Measurements from ENCODE around the gene TTC34.

Gene TTC34

DNA sequence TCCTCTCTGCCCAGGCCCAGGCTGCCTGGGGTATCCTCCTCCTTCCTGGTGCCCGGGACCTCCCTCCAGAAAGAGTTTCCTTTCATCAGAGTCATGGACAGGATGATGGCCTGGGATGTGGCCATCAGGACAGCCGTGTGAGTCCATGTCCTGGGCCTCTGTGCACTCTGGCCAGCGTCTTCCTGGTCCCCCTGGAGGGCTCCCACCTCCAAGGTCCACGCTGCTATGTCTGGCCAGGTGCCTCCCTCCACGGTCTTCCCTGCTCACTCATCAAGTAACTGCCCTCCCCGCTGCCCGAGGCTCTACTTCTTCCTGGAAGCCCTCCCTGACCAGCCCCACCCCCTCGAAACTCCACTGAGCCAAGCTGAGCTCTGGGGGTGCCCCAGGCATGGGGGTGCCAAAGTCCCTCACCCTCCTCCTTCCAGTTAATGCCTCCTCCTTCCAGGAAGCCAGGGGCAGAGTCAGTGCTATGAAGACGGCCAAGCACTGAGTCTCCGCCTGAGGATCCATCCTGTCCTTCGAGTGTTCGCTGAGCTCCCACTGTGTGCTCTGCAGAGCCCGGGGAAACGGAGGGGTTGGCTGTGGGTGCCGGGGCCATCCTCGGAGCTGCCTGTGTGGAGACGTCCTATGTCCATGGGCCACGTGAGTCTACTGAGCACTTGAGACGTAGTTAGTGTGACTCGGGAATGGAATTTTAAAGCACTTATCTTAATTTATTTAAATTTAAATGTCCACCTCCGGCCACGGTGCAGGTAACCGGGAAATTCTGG lies 28.5 kb upstream of the TTC34 start:
- TF ChIP-seq, protein P1, sequence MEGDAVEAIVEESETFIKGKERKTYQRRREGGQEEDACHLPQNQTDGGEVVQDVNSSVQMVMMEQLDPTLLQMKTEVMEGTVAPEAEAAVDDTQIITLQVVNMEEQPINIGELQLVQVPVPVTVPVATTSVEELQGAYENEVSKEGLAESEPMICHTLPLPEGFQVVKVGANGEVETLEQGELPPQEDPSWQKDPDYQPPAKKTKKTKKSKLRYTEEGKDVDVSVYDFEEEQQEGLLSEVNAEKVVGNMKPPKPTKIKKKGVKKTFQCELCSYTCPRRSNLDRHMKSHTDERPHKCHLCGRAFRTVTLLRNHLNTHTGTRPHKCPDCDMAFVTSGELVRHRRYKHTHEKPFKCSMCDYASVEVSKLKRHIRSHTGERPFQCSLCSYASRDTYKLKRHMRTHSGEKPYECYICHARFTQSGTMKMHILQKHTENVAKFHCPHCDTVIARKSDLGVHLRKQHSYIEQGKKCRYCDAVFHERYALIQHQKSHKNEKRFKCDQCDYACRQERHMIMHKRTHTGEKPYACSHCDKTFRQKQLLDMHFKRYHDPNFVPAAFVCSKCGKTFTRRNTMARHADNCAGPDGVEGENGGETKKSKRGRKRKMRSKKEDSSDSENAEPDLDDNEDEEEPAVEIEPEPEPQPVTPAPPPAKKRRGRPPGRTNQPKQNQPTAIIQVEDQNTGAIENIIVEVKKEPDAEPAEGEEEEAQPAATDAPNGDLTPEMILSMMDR (IDR thresholded peaks at IDR 0.05; ENCODE audit: low read depth, low read length), result no peak
- in situ Hi-C loops (cut with HindIII; ENCODE audit: low sequenced_read_pairs), result no loop called here
- no peak for DNase-seq (ENCODE audit: low read depth, low spot score)
- H3K4me3 ChIP-seq (ENCODE audit: low read depth, low read length), result no peak overlapping the region

DNA sequence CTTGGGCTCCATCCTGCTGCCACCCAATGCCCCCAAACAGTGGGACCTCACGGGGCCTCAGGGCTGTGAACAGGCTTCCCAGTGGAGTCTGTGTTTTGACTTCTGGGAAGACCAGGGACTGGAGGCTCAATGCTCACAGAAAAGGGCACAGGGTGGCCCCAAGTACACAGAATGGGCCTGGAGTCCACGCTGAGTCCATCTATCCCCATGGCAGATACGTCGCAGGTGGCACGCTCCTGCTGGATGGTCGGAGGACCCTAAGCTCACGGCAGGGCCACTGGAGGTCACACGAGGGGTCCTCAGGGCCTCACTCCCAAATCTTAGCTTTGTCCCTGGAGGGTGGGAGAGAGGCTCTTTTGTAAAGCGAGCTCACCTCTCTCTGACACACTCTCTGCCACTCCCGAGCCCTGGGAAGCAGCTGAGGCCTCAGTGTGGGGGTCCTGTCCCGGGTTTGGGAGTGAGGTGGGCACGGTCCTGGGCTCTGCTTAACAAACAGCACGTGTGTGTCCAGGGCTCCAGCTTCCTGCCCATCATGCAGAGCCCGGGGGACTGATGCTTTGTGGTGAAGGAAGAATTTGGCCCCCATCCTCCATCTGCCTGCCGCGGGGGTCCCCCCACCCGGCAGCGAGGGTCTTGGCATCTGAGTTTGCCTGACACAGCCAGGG lies 27.2 kb upstream of the TTC34 start:
- no peak overlapping the region for H3K4me3 ChIP-seq (ENCODE audit: low read depth, low read length)
- DNase-seq (ENCODE audit: low read depth, low spot score), result no peak
- in situ Hi-C loops (cut with HindIII; ENCODE audit: low sequenced_read_pairs), result no loop called here
- TF ChIP-seq, protein P1 (IDR thresholded peaks at IDR 0.05; ENCODE audit: low read depth, low read length), result no peak

DNA sequence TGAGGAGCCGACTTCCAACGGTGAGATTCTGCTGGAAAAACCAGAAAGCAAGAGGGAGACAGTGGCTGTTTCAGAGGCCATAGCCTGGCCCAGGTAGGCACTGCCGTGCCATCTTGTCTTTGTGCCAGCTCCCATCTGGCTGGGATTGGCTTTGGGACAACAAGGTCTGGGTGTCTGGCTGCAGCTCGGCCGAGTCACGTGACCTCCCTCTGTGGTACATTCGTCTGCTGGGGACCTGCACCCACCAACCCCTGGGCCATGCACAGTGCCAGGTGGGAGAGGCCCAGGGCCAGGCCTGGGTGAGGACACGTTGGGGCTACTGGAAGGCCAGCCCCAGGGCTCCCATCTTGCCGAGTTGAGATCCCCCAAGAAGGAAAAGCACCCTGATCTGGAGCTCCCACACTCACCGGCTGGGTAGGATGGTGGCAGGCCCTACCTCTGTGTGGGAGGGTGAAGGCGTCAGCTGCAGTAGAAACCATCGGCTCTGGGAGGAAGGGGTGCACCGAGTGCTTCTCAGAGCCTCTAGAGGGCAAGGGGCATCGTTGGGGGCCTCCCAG lies 25.3 kb upstream of the TTC34 start:
- no peak for DNase-seq (ENCODE audit: low read depth, low spot score)
- in situ Hi-C loops (cut with HindIII; ENCODE audit: low sequenced_read_pairs), result no loop called here
- TF ChIP-seq, protein P1 (IDR thresholded peaks at IDR 0.05; ENCODE audit: low read depth, low read length), result no peak
- H3K4me3 ChIP-seq (ENCODE audit: low read depth, low read length), result no peak overlapping the region

DNA sequence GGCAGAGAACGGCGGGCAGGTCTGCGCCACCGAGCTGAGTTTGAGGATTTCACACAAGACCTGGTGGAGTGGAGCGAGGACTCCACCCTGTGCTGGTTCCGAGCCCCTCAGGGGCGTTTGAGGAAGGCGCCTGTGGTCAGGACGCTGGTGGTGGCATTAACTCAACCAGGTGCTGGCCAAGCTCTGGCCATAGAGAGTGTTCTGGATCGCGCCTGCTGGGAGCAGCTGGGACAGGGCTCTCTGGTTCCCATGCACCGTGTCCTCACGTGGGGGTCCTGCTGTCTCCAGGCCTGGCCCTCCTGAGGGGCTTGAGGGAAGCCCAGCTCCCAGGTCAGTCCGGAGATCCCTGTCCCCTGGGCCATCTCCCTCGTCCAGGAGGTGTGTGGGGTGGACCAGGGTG lies 24.8 kb upstream of the TTC34 start:
- no peak overlapping the region for H3K4me3 ChIP-seq (ENCODE audit: low read depth, low read length)
- no peak for DNase-seq (ENCODE audit: low read depth, low spot score)
- in situ Hi-C loops (cut with HindIII; ENCODE audit: low sequenced_read_pairs), result no loop called here
- TF ChIP-seq, protein P1 (IDR thresholded peaks at IDR 0.05; ENCODE audit: low read depth, low read length), result no peak

DNA sequence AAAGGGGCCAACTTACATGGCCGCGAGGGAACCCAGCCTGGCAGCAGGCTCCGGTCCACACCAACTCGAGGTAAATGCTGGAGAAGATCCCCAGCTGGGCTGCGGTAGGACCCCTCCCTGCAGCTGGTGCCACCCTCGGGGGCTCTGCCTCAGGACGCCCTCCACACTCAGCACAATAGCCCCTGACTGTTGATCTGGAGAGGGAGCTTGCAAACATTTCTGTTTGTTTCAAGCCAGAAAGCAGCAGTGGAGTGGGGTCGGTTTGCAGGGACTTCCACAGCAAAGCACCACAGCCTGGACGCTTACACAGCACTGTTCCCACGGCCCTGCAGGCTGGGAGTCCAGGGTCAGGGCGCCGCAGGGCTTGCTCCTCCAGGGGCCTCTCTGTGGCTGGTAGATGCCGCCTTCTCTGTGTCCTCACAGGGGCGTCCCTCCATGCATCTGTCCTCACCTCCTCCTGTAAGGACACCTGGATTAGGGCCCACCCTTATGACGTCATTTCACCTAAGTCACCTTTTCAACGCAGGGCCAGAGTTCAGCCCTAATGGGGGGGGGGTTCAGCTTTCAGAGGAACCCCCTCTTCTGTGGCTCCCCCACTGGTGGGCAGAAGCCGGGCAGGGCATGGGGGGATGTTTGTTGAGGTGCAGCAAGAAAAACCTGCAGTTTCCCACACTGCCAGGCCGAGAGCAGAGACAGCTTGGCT lies 24.1 kb upstream of the TTC34 start:
- TF ChIP-seq, protein P1 (IDR thresholded peaks at IDR 0.05; ENCODE audit: low read depth, low read length), result no peak
- no peak for DNase-seq (ENCODE audit: low read depth, low spot score)
- no peak overlapping the region for H3K4me3 ChIP-seq (ENCODE audit: low read depth, low read length)
- in situ Hi-C loops (cut with HindIII; ENCODE audit: low sequenced_read_pairs), result no loop called here

DNA sequence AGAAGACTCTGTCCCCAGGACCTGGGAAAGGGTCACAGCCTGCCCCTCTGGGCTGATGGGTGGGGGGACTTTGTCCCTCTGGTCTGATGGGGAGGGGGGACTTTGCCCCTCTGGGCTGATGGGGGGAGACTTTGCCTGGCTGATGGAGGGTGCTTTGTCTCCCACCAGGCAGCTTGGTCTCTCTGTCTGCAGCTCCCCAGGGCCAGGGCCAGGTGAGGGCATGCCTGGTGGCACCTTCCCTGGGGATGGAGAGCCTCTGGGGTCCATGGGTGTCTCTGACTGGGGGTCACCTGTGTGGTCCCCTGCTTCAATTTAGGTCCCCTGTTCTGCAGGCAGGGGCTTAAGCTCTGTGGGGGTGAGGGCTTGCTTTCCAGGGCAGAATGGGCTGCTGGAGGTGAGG lies 23.5 kb upstream of the TTC34 start:
- in situ Hi-C loops (cut with HindIII; ENCODE audit: low sequenced_read_pairs), result no loop called here
- H3K4me3 ChIP-seq (ENCODE audit: low read depth, low read length), result no peak overlapping the region
- no peak for DNase-seq (ENCODE audit: low read depth, low spot score)
- TF ChIP-seq, protein P1 (IDR thresholded peaks at IDR 0.05; ENCODE audit: low read depth, low read length), result no peak
